MM.1S (cell line): ENCODE measurements around the gene RFNG.

Experiments
- DNase-seq: peaks from one replicate; pipeline ENCODE4 v3.0.0-alpha.2; 2015
- H2AFZ ChIP-seq: fragments of 300-600 bp; sonication (generic); 2 replicates; pipeline ENCODE4 v1.6.0; 2016; ENCODE audit warnings: antibody characterized with exemption, low read length
- H3F3A ChIP-seq: fragments of 300-600 bp; sonication (generic); 2 replicates; pipeline ENCODE4 v1.6.1; 2016; ENCODE audit warnings: mild to moderate bottlenecking, antibody characterized with exemption, low read length, moderate library complexity, mixed read lengths; ENCODE audit not compliant: insufficient read depth
- H3K27ac ChIP-seq: fragments of 300-600 bp; sonication (generic); 2 replicates; pipeline ENCODE4 v1.5.1; 2016; ENCODE audit warnings: mild to moderate bottlenecking, low read length
- H3K27me3 ChIP-seq: fragments of 300-600 bp; sonication (generic); replicated peaks from 2 replicates; pipeline ENCODE4 v1.6.0; 2016; ENCODE audit warnings: low read length; ENCODE audit not compliant: insufficient read depth
- H3K36me3 ChIP-seq: fragments of 300-600 bp; sonication (generic); replicated peaks from 2 replicates; pipeline ENCODE4 v1.6.1; 2016; ENCODE audit warnings: mild to moderate bottlenecking, low read length, mixed read lengths; ENCODE audit not compliant: insufficient read depth
- H3K4me1 ChIP-seq: fragments of 300-600 bp; sonication (generic); 2 replicates; pipeline ENCODE4 v1.6.1; 2016; ENCODE audit warnings: low read length, mixed read lengths
- H3K4me2 ChIP-seq: fragments of 300-600 bp; sonication (generic); 2 replicates; pipeline ENCODE4 v1.6.0; 2016; ENCODE audit warnings: low read depth, low read length
- H3K4me3 ChIP-seq: fragments of 300-600 bp; sonication (generic); 2 replicates; pipeline ENCODE4 v1.5.1; 2016; ENCODE audit warnings: low read length, mixed read lengths
- H3K79me2 ChIP-seq: fragments of 300-600 bp; sonication (generic); 2 replicates; pipeline ENCODE4 v1.6.1; 2016; ENCODE audit warnings: mixed run types, low read length, mixed read lengths
- H3K9ac ChIP-seq: fragments of 300-600 bp; sonication (generic); 2 replicates; pipeline ENCODE4 v1.6.1; 2016; ENCODE audit warnings: low read length, mixed read lengths
- H3K9me2 ChIP-seq: fragments of 300-600 bp; sonication (generic); replicated peaks from 2 replicates; pipeline ENCODE4 v1.6.1; 2016; ENCODE audit warnings: mild to moderate bottlenecking, low read length, mixed read lengths; ENCODE audit not compliant: insufficient read depth
- H3K9me3 ChIP-seq: fragments of 300-600 bp; sonication (generic); replicated peaks from 2 replicates; pipeline ENCODE4 v1.6.1; 2016; ENCODE audit warnings: mild to moderate bottlenecking, low read length, mixed read lengths; ENCODE audit not compliant: insufficient read depth
- H4K20me1 ChIP-seq: fragments of 300-600 bp; sonication (generic); 2 replicates; pipeline ENCODE4 v1.6.1; 2016; ENCODE audit warnings: mild to moderate bottlenecking, low read length, moderate library complexity, mixed read lengths; ENCODE audit not compliant: insufficient read depth
- CTCF ChIP-seq: fragments of 300-600 bp; sonication (generic); IDR thresholded peaks from 2 replicates; pipeline ENCODE4 v1.5.1; 2016; ENCODE audit warnings: antibody characterized with exemption, low read length, mixed read lengths
- EZH2 ChIP-seq: fragments of 300-600 bp; sonication (generic); optimal IDR thresholded peaks from 2 replicates; pipeline ENCODE3; 2017; ENCODE audit warnings: low read depth, mild to moderate bottlenecking, antibody characterized with exemption, low read length, mixed read lengths
- EZH2phosphoT487 ChIP-seq: fragments of 300-600 bp; sonication (generic); IDR thresholded peaks from 2 replicates; pipeline ENCODE4 v1.6.1; 2018; ENCODE audit warnings: antibody characterized with exemption, low read length

Gene RFNG

GRCh38 chr17:82076018-82076784 lies 24.6 kb upstream of the RFNG start:
- Histone ChIP-seq H2AFZ (no peak overlapping the region), H3K4me2 (no peak overlapping the region), H3K79me2 (no peaks in the 10 kb centered on the region), H3K9me3 (no peaks in the 10 kb centered on the region), H3K9me2 (no peaks in the 10 kb centered on the region), H3F3A (peaks cover 3% of the 10 kb centered on the region; the same call in 1 of the 2 replicates), H4K20me1 (no peaks in the 10 kb centered on the region), H3K27ac (no peak overlapping the region), H3K27me3 (no peaks in the 10 kb centered on the region), H3K9ac (no peak overlapping the region), H3K4me3 (no peak overlapping the region), H3K36me3 (peaks cover 6% of the 10 kb centered on the region; the same call in 1 of the 2 replicates), H3K4me1 (no peaks in the 10 kb centered on the region)
- no peak for DNase-seq
- TF ChIP-seq EZH2 (no peak), CTCF (no peak), EZH2phosphoT487 (no peak)

- Histone ChIP-seq H3K79me2 (no peaks in the 10 kb centered on the region), H3K4me3 (no peak overlapping the region), H3K9me2 (no peaks in the 10 kb centered on the region), H2AFZ (no peak overlapping the region), H3K9ac (no peak overlapping the region), H3K4me2 (no peak overlapping the region), H3K36me3 (no peaks in the 10 kb centered on the region), H3K27ac (no peak overlapping the region), H3F3A (peaks cover 3% of the 10 kb centered on the region; the same call in 1 of the 2 replicates), H3K27me3 (no peaks in the 10 kb centered on the region), H3K4me1 (no peaks in the 10 kb centered on the region), H4K20me1 (no peaks in the 10 kb centered on the region), H3K9me3 (no peaks in the 10 kb centered on the region)
- no peak for TF ChIP-seq CTCF
- TF ChIP-seq EZH2phosphoT487: no peak
- TF ChIP-seq EZH2: no peak
- DNase-seq: no peak
These were observed 21.8 kb upstream of the RFNG start for GRCh38 chr17:82073446-82073845.

- Histone ChIP-seq H3K27me3 (no peaks in the 10 kb centered on the region), H3K27ac (no peak overlapping the region), H3K79me2 (no peaks in the 10 kb centered on the region), H4K20me1 (no peaks in the 10 kb centered on the region), H3K9me3 (no peaks in the 10 kb centered on the region), H3K4me3 (no peak overlapping the region), H3F3A (0 out of 2 replicates have a peak, but pooled peaks cover 3% of the 10 kb centered on the region), H3K36me3 (no peaks in the 10 kb centered on the region), H3K4me2 (no peak overlapping the region), H2AFZ (no peak overlapping the region), H3K9me2 (no peaks in the 10 kb centered on the region), H3K4me1 (no peaks in the 10 kb centered on the region), H3K9ac (no peak overlapping the region)
- DNase-seq: no peak
- TF ChIP-seq CTCF (no peak), EZH2 (no peak), EZH2phosphoT487 (no peak)
These were observed 21.2 kb upstream of the RFNG start for GRCh38 chr17:82072827-82073226.
